Measurements from ENCODE around the gene ABCD1.

GRCh38 chrX:153762626-153763173, 38.0 kb downstream of the ABCD1 start:
- TF ChIP-seq RAD21 (conservative IDR thresholded peaks at IDR 0.05) (no peak), SMC3 (conservative IDR thresholded peaks at IDR 0.05; ENCODE audit: poor library complexity) (no peak), EZH2 (IDR thresholded peaks at IDR 0.05; ENCODE audit: borderline replicate concordance, insufficient read depth, low read length, poor library complexity, severe bottlenecking) (no peak)
- TF ChIP-seq, protein P1, sequence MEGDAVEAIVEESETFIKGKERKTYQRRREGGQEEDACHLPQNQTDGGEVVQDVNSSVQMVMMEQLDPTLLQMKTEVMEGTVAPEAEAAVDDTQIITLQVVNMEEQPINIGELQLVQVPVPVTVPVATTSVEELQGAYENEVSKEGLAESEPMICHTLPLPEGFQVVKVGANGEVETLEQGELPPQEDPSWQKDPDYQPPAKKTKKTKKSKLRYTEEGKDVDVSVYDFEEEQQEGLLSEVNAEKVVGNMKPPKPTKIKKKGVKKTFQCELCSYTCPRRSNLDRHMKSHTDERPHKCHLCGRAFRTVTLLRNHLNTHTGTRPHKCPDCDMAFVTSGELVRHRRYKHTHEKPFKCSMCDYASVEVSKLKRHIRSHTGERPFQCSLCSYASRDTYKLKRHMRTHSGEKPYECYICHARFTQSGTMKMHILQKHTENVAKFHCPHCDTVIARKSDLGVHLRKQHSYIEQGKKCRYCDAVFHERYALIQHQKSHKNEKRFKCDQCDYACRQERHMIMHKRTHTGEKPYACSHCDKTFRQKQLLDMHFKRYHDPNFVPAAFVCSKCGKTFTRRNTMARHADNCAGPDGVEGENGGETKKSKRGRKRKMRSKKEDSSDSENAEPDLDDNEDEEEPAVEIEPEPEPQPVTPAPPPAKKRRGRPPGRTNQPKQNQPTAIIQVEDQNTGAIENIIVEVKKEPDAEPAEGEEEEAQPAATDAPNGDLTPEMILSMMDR (IDR thresholded peaks at IDR 0.05; ENCODE audit: poor library complexity, severe bottlenecking) = no peak
- TF ChIP-seq, protein P2, sequence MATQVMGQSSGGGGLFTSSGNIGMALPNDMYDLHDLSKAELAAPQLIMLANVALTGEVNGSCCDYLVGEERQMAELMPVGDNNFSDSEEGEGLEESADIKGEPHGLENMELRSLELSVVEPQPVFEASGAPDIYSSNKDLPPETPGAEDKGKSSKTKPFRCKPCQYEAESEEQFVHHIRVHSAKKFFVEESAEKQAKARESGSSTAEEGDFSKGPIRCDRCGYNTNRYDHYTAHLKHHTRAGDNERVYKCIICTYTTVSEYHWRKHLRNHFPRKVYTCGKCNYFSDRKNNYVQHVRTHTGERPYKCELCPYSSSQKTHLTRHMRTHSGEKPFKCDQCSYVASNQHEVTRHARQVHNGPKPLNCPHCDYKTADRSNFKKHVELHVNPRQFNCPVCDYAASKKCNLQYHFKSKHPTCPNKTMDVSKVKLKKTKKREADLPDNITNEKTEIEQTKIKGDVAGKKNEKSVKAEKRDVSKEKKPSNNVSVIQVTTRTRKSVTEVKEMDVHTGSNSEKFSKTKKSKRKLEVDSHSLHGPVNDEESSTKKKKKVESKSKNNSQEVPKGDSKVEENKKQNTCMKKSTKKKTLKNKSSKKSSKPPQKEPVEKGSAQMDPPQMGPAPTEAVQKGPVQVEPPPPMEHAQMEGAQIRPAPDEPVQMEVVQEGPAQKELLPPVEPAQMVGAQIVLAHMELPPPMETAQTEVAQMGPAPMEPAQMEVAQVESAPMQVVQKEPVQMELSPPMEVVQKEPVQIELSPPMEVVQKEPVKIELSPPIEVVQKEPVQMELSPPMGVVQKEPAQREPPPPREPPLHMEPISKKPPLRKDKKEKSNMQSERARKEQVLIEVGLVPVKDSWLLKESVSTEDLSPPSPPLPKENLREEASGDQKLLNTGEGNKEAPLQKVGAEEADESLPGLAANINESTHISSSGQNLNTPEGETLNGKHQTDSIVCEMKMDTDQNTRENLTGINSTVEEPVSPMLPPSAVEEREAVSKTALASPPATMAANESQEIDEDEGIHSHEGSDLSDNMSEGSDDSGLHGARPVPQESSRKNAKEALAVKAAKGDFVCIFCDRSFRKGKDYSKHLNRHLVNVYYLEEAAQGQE (IDR thresholded peaks at IDR 0.05; ENCODE audit: borderline replicate concordance) = no peak

All from neural cell (in vitro differentiated cells).